A549 (cell line): ENCODE data around the gene CYP1A2. TPM values are rescaled to one million over a fixed set of nuclear protein-coding genes. Genes with fewer than 3 reads are reported as not detected.

ENCODE experiments used
- ATAC-seq, 2 experiments: fragments of 200-7000 bp in 1 of 2; fragments of >200 bp in 1 of 2; cut with Nextera tagmentation in 1 of 2; cut with Tn5 transposase in 1 of 2; 3 replicates each; pipeline versions ENCODE4 v1.8.0 to v1.9.1; 2018 to 2020; ENCODE audit warnings: mild to moderate bottlenecking in 1 of 2, moderate library complexity in 1 of 2
- CTCF ChIA-PET: fragments of 300-600 bp; sonication (Branson Sonifier 250); formaldehyde crosslinking; extraction: SDS; loops from one replicate; lab custom pipeline; 2021; ENCODE audit warnings: antibody characterized with exemption, inconsistent platforms; lab: Yijun Ruan, JAX
- POLR2A ChIA-PET: fragments of 350-600 bp; formaldehyde crosslinking; extraction: SDS; loops from one replicate; lab custom pipeline; 2021; ENCODE audit warnings: antibody characterized with exemption, inconsistent platforms; lab: Yijun Ruan, JAX
- DNase-seq, 2 experiments: peaks; one replicate each; pipeline versions ENCODE4 v3.0.0 to v3.0.0-alpha.2; 2011 to 2016; ENCODE audit warnings: low read depth in 1 of 2, low spot score in 1 of 2
- FAIRE-seq: peaks from 2 replicates; lab custom pipeline; 2011; peaks lifted over from hg19 to GRCh38; lab: Jason Lieb, UNC
- H3K27ac ChIP-seq, 2 experiments: fragments of >200 bp; sonication (Bioruptor Twin); formaldehyde crosslinking; 3 replicates each; pipeline ENCODE4 v1.5.1; 2016 to 2017
- H3K4me1 ChIP-seq: fragments of >200 bp; sonication (Bioruptor Twin); formaldehyde crosslinking; 3 replicates; pipeline ENCODE4 v1.6.1; 2016
- H3K4me2 ChIP-seq: fragments of >200 bp; sonication (Bioruptor Twin); formaldehyde crosslinking; 3 replicates; pipeline ENCODE4 v1.6.1; 2016
- H3K4me3 ChIP-seq: fragments of >200 bp; sonication (Bioruptor Twin); formaldehyde crosslinking; 3 replicates; pipeline ENCODE4 v1.5.1; 2016
- H3K9me3 ChIP-seq: fragments of >200 bp; sonication (Bioruptor Twin); formaldehyde crosslinking; 3 replicates; pipeline ENCODE4 v1.6.1; 2016
- ATOH8 ChIP-seq: fragments of 250-450 bp; sonication (Bioruptor Pico); IDR thresholded peaks from 2 replicates; pipeline ENCODE4 v1.5.0; 2020; ENCODE audit warnings: low read depth, mild to moderate bottlenecking, moderate library complexity
- BHLHE40 ChIP-seq: IDR thresholded peaks from 2 replicates; pipeline ENCODE4 v1.6.1; 2012; ENCODE audit warnings: low read depth, low read length, inconsistent platforms
- CBX2 ChIP-seq: fragments of 200-600 bp; sonication (generic); IDR thresholded peaks from 2 replicates; pipeline ENCODE4 v1.6.1; 2016; ENCODE audit warnings: low read depth, mild to moderate bottlenecking, borderline replicate concordance
- CBX8 ChIP-seq: fragments of 200-600 bp; sonication (generic); IDR thresholded peaks from 2 replicates; pipeline ENCODE4 v1.6.1; 2016
- EHMT2 ChIP-seq: fragments of 200-600 bp; sonication (generic); IDR thresholded peaks from 2 replicates; pipeline ENCODE4 v1.6.1; 2016; ENCODE audit warnings: antibody characterized with exemption, low read depth, mild to moderate bottlenecking, moderate library complexity
- ELK1 ChIP-seq: fragments of 150-350 bp; IDR thresholded peaks from 2 replicates; pipeline ENCODE4 v1.6.1; 2014; ENCODE audit warnings: low read depth, mild to moderate bottlenecking, low read length
- EP300 ChIP-seq, 2 experiments: fragments of >200 bp; sonication (Bioruptor Twin); formaldehyde crosslinking; IDR thresholded peaks; 2 replicates in 1 of 2; 3 replicates in 1 of 2; pipeline ENCODE4 v1.6.1; 2016 to 2017
- FOSB ChIP-seq: fragments of 250-450 bp; sonication (Bioruptor Pico); IDR thresholded peaks from 2 replicates; pipeline ENCODE4 v1.5.0; 2020; ENCODE audit warnings: mild to moderate bottlenecking, moderate library complexity
- FOSL2 ChIP-seq, 2 experiments: fragments of 450-650 bp in 1 of 2; fragments of >200 bp in 1 of 2; sonication (Bioruptor Twin) in 1 of 2; formaldehyde crosslinking; IDR thresholded peaks; 2 replicates each; pipeline versions ENCODE4 v1.5.0 to v1.6.1; 2016 to 2020; ENCODE audit warnings: mild to moderate bottlenecking in 1 of 2, moderate library complexity in 1 of 2
- HEYL ChIP-seq: fragments of 250-450 bp; sonication (Bioruptor Pico); IDR thresholded peaks from 2 replicates; pipeline ENCODE4 v1.8.0; 2021; ENCODE audit warnings: mild to moderate bottlenecking, moderate library complexity
- HOXB13 ChIP-seq: fragments of 250-450 bp; sonication (Bioruptor Pico); IDR thresholded peaks from 2 replicates; pipeline ENCODE4 v1.5.0; 2020; ENCODE audit warnings: low read depth, mild to moderate bottlenecking, moderate library complexity
- HOXB5 ChIP-seq: fragments of 250-450 bp; sonication (Bioruptor Pico); IDR thresholded peaks from 2 replicates; pipeline ENCODE4 v1.5.0; 2020; ENCODE audit warnings: mild to moderate bottlenecking, moderate library complexity
- JUN ChIP-seq, 2 experiments: fragments of >200 bp; sonication (Bioruptor Twin); formaldehyde crosslinking; IDR thresholded peaks; 2 replicates in 1 of 2; 3 replicates in 1 of 2; pipeline ENCODE4 v1.6.1; 2016 to 2017
- MAX ChIP-seq: IDR thresholded peaks from 2 replicates; pipeline ENCODE4 v1.6.1; 2012
- NFE2L2 ChIP-seq: fragments of 150-350 bp; conservative IDR thresholded peaks from 2 replicates; pipeline ENCODE4 v1.6.1; 2014; ENCODE audit warnings: low read length
- NR3C1 ChIP-seq: fragments of >200 bp; sonication (Bioruptor Twin); formaldehyde crosslinking; IDR thresholded peaks from 3 replicates; pipeline ENCODE4 v1.6.1; 2017
- POLR2A ChIP-seq: IDR thresholded peaks from 2 replicates; pipeline ENCODE4 v1.6.1; 2012; ENCODE audit warnings: mild to moderate bottlenecking, low read length
- SMC3 ChIP-seq: fragments of >200 bp; sonication (Bioruptor Twin); formaldehyde crosslinking; IDR thresholded peaks from 3 replicates; pipeline ENCODE4 v1.6.1; 2018; ENCODE audit warnings: inconsistent platforms
- SREBF2 ChIP-seq: fragments of 450-650 bp; IDR thresholded peaks from 2 replicates; pipeline ENCODE4 v1.6.1; 2014; ENCODE audit warnings: mild to moderate bottlenecking, moderate library complexity
- TP53 ChIP-seq: fragments of 250-450 bp; sonication (Bioruptor Pico); IDR thresholded peaks from 2 replicates; pipeline ENCODE4 v1.5.0; 2021; ENCODE audit warnings: mild to moderate bottlenecking, moderate library complexity
- ZC3H11A ChIP-seq: fragments of 450-650 bp; IDR thresholded peaks from 2 replicates; pipeline ENCODE4 v1.6.1; 2014; ENCODE audit warnings: antibody characterized with exemption, mild to moderate bottlenecking
- ZNF302 ChIP-seq: fragments of 250-450 bp; sonication (Bioruptor Pico); IDR thresholded peaks from 2 replicates; pipeline ENCODE4 v1.9.0; 2021; ENCODE audit warnings: inconsistent platforms, mild to moderate bottlenecking, moderate library complexity
- WGBS: methylation state at CpG from one replicate; pipeline ENCODE4 v1.1.6; 2017; ENCODE audit errors: missing lambda C conversion rate; 5-methylcytosine and 5-hydroxymethylcytosine counted together
- polyA plus RNA-seq, 4 experiments: library from polyadenylated mRNA; depleted of rRNA in 3 of 4; stranded (reverse); fragments of >200 nt; fragmentation: RNase III in 1 of 4; extraction: RNeasy Plus Mini Kit Qiagen cat#74134 plus additional on column Dnase treatment in 1 of 4; gene quantifications; 2 replicates in 3 of 4; 3 replicates in 1 of 4; pipeline ENCODE4 v1.2.3, GENCODE V29; 2011 to 2017

The CYP1A2 gene
- polyA plus RNA-seq, 2 of the 4 experiments (the other 2 are of a cell fraction): not detected

GRCh38 chr15:74724570-74725224, 23.9 kb upstream of the CYP1A2 start (continued):
- TF ChIP-seq HOXB5 (CRISPR knock-in tag): no peak
- no peak for TF ChIP-seq JUN (IDR thresholded peaks at IDR 0.05)
- TF ChIP-seq SREBF2: no peak
- no peak for TF ChIP-seq POLR2A
- no peak for TF ChIP-seq FOSL2 (IDR thresholded peaks at IDR 0.05)
- TF ChIP-seq FOSL2 (CRISPR knock-in tag; IDR thresholded peaks at IDR 0.05): no peak
- no peak for TF ChIP-seq HOXB13 (CRISPR knock-in tag)
- TF ChIP-seq, all 56 proteins: peak for 0

GRCh38 chr15:74725225-74725774, 23.3 kb upstream of the CYP1A2 start, which contains the start of gene CYP1A1:
CYP1A1 (minus strand) TSS chr15:74725528; CDS start chr15:74723097, 2,431 bp downstream.
- peak within 1 kb of the TSS; percentile 58 to 73; a peak in 5 of 6 replicates for H3K27ac ChIP-seq
- DNase-seq: peak in 1 of 2 experiments; percentile 44
- TF ChIP-seq TP53: no peak
- TF ChIP-seq MAX: no peak
- no peak for TF ChIP-seq NR3C1
- no peak for TF ChIP-seq BHLHE40
- TF ChIP-seq EP300 (IDR thresholded peaks at IDR 0.05): no peak
- no peak for TF ChIP-seq NFE2L2
- TF ChIP-seq EHMT2: no peak
- TF ChIP-seq ZNF302 (CRISPR knock-in tag): no peak
- no peak for TF ChIP-seq FOSB (CRISPR knock-in tag)
- no peak for TF ChIP-seq HEYL (CRISPR knock-in tag)
- TF ChIP-seq ATOH8 (CRISPR knock-in tag): no peak
- TF ChIP-seq SMC3: no peak
- TF ChIP-seq CBX2: no peak
- no peak for TF ChIP-seq ELK1
- TF ChIP-seq ZC3H11A: no peak
- TF ChIP-seq CBX8: no peak
- TF ChIP-seq, all 56 proteins: peak for 0
- ATAC-seq: peak; percentile 89
- Histone ChIP-seq H3K4me3 (peak within 1 kb of the TSS; percentile 46), H3K9me3 (no peaks in the 10 kb centered on the region), H3K4me2 (peak within 1 kb of the TSS; percentile 92), H3K4me1 (peaks cover 4% of the 10 kb centered on the region; the same call in 1 of the 3 replicates)
- no CpG with 5 or more reads among the region's 10 CpGs for WGBS
- FAIRE-seq: no peak
- CTCF ChIA-PET: interaction anchor here (0.8 to 2.9 kb wide), 4 partner anchors 10 to 93 kb away, joined by 3 to 11 read pairs (median 6); no protein-coding TSS in a partner anchor
- POLR2A ChIA-PET: interaction anchor here (0.7 kb wide), 1 partner anchor 478 kb away, joined by 3 read pairs; no protein-coding TSS in a partner anchor
